ENCODE results near the gene SUMO2. TPM values are rescaled to one million over a fixed set of nuclear protein-coding genes. Genes with fewer than 3 reads are reported as not detected.

SUMO2 gene
- total RNA-seq, 1 donor from 2014 or later = 351 TPM

- no peak for TF ChIP-seq CTCF (IDR thresholded peaks at IDR 0.05)
- peaks cover 22% of the 10 kb centered on the region for H3K4me1 ChIP-seq
- H3K36me3 ChIP-seq = peaks cover 12% of the 10 kb centered on the region
- intact Hi-C loops (cut with DNase I) = no loop called here
- DNase-seq = no peak
- H3K27ac ChIP-seq = no peak overlapping the region
- H3K9me3 ChIP-seq = no peaks in the 10 kb centered on the region
- H3K4me3 ChIP-seq = no peak overlapping the region
- no peak for ATAC-seq
- no peaks in the 10 kb centered on the region for H3K27me3 ChIP-seq (ENCODE audit: low read depth)
Measured at GRCh38 chr17:75151930-75152329, 30.8 kb downstream of the SUMO2 start.

GRCh38 chr17:75147878-75148546 lies 34.7 kb downstream of the SUMO2 start:
- intact Hi-C loops (cut with DNase I) = no loop called here
- no peaks in the 10 kb centered on the region for H3K27me3 ChIP-seq (ENCODE audit: low read depth)
- no peaks in the 10 kb centered on the region for H3K9me3 ChIP-seq
- DNase-seq = no peak
- peak overlapping the region; percentile 53 for H3K27ac ChIP-seq
- H3K36me3 ChIP-seq = peaks cover 44% of the 10 kb centered on the region
- peaks cover 6% of the 10 kb centered on the region for H3K4me1 ChIP-seq
- no peak for TF ChIP-seq CTCF (IDR thresholded peaks at IDR 0.05)
- peak; percentile 67 to 74 for ATAC-seq
- H3K4me3 ChIP-seq = no peak overlapping the region

- TF ChIP-seq CTCF (IDR thresholded peaks at IDR 0.05) = no peak
- peak overlapping the region; percentile 46 for H3K27ac ChIP-seq
- H3K36me3 ChIP-seq = peaks cover 49% of the 10 kb centered on the region
- no peak for DNase-seq
- no peaks in the 10 kb centered on the region for H3K4me1 ChIP-seq
- no peaks in the 10 kb centered on the region for H3K9me3 ChIP-seq
- ATAC-seq = peak; percentile 52 to 63
- intact Hi-C loops (cut with DNase I) = no loop called here
- no peak overlapping the region for H3K4me3 ChIP-seq
- no peaks in the 10 kb centered on the region for H3K27me3 ChIP-seq (ENCODE audit: low read depth)
Measured at GRCh38 chr17:75146592-75146991, 36.2 kb downstream of the SUMO2 start.

GRCh38 chr17:75144816-75145512 lies 37.8 kb downstream of the SUMO2 start:
- intact Hi-C loops (cut with DNase I) = no loop called here
- H3K4me1 ChIP-seq = no peaks in the 10 kb centered on the region
- no peak overlapping the region for H3K4me3 ChIP-seq
- peaks cover 60% of the 10 kb centered on the region for H3K36me3 ChIP-seq
- DNase-seq (no peak), ATAC-seq (peak in 1 of 2 donors; percentile 64)
- no peak for TF ChIP-seq CTCF (IDR thresholded peaks at IDR 0.05)
- no peaks in the 10 kb centered on the region for H3K9me3 ChIP-seq
- no peak overlapping the region for H3K27ac ChIP-seq
- H3K27me3 ChIP-seq (ENCODE audit: low read depth) = no peaks in the 10 kb centered on the region

- Histone ChIP-seq H3K9me3 (no peaks in the 10 kb centered on the region), H3K4me3 (no peak overlapping the region), H3K27me3 (ENCODE audit: low read depth) (no peaks in the 10 kb centered on the region), H3K36me3 (peaks cover 55% of the 10 kb centered on the region), H3K4me1 (no peaks in the 10 kb centered on the region), H3K27ac (no peak overlapping the region)
- no peak for TF ChIP-seq CTCF (IDR thresholded peaks at IDR 0.05)
- intact Hi-C loops (cut with DNase I) = no loop called here
- DNase-seq (no peak), ATAC-seq (no peak)
Measured at GRCh38 chr17:75142236-75142971, 40.4 kb downstream of the SUMO2 start.
